Measurements from ENCODE around the gene CTIF.
"Not testable (repeated sequence)": the region's sequence is repeated elsewhere in the genome, so short reads cannot be mapped to it uniquely, and the experiment has no call there.

CTIF gene

DNA sequence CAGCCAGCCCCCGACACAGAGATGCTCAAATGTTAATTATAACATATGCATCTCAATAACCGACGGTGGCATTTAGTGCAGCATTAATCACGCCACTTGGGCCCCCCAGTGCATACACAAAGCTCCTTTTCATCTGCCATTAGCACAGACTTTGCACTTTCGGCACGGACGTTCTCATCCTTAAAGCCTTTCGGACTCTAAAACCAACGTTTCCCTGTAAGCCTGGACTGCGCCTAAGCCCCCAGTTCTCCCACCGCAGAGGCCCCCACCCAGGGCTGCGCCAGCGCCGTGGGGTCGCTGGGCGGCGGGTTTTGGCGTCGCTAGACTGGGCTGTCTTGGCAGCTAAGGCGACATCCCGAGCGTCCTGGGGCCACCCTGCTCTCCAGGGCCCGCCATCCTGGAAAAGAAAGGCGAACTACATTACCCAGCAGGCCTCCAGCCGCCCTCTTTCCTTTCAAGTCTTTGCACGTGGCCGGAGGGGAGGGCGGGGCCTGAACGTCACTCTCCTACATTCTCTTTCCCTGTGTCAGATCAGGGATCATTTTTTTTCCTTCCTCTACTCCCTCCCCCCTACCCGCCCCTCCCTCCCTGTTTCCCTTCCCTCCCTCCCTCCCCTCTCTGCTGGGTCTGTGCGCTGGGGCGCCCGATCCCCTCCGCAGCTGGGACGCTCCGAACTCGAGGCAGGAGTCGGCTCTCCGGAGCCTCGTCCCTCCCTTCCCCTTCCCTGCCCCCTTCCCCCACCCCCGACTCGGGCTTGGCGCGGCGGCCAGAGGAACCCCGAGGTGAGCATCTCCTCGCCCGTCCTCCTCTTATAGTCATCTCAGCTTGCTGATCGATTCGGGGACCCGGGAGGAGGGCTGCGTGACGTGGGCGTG, at the start of gene CTIF:
Gene CTIF, plus strand, starts transcription at position 501 of the 875 bp plus-strand sequence. CDS start 80,535 bp downstream, outside the sequence.
- DNase-seq (ENCODE audit: low read depth in 2 of 2): peak in 1 of 2 donors; percentile 37

- no peak for DNase-seq (ENCODE audit: low read depth in 2 of 2)
Measured at GRCh38 chr18:48490641-48491293, 48.1 kb upstream of the CTIF start.

DNA sequence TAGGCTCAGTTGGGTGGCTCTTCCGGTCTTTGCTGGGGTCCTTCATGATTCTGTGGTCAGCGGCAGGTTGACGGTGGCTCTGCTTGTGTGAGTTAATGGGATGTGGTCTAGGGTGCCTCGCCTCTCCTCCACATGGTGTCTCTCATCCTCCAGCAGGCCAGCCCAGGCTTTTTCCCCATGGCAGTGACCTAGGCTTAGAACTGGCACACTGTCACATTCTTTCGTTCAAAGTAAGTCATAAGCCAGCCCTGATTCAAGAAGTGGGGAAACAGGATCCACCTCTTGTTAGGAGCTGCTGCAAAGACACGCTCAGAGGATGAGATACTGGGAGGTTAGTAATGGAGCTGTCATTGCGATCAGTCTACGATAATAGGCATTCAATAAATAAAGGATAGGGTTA, 46.0 kb upstream of the CTIF start:
- no peak for DNase-seq (ENCODE audit: low read depth in 2 of 2)

DNA sequence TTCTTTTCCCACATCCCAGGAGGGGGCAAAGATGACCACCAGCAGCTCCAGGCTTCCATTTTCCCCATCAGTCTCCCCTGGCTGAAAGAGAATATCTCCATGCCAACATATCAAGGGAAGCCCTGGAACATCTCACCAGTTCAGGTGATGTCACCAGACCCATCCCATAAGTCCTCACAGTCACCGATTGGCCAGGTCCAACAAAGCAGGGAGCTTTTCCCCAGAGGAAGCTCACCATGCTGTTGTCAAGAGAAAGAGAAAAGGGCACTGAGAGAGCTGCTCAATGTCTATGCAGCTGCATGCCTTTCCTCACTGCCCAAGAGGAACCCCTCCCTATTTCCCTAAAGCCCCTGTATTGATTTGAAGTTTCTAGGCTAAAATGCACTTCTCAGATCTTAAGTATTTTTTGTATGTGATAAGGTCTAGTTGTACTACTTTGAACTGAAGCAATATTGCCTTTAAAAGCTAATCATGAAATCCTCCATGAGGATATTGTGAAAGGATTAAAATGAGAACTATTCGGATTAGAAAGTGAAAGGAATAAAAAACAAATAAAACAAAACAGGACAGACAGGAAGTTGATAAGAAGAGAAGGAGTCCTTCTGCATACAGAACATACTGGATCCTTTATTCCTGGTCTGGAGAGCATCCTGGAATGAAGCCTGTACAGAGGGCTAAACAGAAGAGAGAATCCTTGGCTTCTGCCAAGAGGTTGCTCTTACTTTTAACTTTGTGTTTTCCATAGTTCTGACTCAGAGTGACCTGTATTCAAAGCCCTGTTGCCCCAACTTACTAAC, 45.2 kb upstream of the CTIF start:
- no peak for DNase-seq (ENCODE audit: low read depth in 2 of 2)

- no peak for DNase-seq (ENCODE audit: low read depth in 2 of 2)
Measured at GRCh38 chr18:48497863-48498262, 41.0 kb upstream of the CTIF start.

- no peak for DNase-seq (ENCODE audit: low read depth in 2 of 2)
Measured at GRCh38 chr18:48500517-48500916, 38.3 kb upstream of the CTIF start.

- no peak for DNase-seq (ENCODE audit: low read depth in 2 of 2)
Measured at GRCh38 chr18:48502906-48503305, 35.9 kb upstream of the CTIF start.

GRCh38 chr18:48504819-48505218, 34.0 kb upstream of the CTIF start:
- no peak for DNase-seq (ENCODE audit: low read depth in 2 of 2)

DNA sequence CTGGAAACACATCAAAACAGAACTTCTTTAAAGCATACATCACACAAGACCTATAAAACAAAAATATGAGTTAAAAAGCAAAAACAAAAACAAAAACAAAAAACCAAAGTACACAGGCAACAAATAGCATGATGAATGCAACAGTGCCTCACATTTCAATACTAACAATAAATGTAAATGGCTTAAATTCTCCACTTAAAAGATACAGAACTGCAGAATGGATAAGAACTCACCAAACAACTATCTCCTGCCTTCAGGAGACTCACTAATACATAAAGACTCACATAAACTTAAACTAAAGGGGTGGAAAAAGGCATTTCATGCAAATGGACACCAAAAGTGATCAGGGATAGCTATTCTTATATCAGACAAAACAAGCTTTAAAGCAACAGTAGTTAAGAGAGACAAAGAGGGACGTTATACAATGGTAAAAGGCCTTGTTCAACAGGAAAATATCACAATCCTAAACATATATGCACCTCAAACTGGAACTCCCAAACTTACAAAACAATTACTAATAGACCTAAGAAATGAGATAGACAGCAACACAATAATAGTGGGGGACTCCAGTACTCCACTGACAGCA, 31.8 kb upstream of the CTIF start:
- not testable (repeated sequence) for DNase-seq (ENCODE audit: low read depth in 2 of 2)

DNA sequence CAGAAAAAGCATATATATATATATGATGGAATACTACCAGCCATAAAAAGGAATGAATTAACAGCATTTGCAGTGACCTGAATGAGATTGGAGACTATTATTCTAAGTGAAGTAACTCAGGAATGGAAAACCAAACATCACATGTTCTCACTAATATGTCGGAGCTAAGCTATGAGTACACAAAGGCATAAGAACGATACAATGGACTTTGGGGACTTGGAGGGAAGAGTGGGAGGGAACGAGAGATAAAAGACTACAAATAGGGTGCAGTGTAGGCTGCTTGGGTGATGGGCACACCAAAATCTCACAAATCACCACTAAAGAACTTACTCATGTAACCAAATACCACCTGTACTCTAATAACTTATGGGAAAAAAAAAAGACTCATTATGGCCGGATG, 26.3 kb upstream of the CTIF start:
- DNase-seq (ENCODE audit: low read depth in 2 of 2): not testable (repeated sequence)

DNA sequence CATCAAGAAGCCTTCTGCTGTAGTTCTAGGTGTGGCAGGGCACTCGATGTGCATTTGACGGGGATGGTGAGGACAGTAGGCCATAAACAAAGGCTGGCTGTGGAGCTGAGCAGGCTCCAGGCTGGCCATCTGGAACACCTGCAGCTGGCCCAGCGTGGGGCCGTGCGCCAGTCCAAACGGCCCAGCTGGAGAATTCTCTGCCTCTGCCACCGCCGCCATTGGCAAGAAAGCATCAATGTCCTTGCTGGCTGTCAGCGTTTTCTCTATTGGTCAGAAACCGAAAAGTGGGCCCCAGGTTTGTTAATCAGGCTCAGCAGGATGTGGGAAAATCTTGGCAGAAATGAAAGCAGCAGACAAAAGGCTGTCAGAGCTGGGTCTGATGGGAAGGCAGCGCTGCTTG, 24.0 kb upstream of the CTIF start:
- no peak for DNase-seq (ENCODE audit: low read depth in 2 of 2)

- DNase-seq (ENCODE audit: low read depth in 2 of 2): no peak
Measured at GRCh38 chr18:48517048-48517447, 21.8 kb upstream of the CTIF start.

GRCh38 chr18:48519431-48520100, 19.3 kb upstream of the CTIF start:
- DNase-seq (ENCODE audit: low read depth in 2 of 2): no peak

DNA sequence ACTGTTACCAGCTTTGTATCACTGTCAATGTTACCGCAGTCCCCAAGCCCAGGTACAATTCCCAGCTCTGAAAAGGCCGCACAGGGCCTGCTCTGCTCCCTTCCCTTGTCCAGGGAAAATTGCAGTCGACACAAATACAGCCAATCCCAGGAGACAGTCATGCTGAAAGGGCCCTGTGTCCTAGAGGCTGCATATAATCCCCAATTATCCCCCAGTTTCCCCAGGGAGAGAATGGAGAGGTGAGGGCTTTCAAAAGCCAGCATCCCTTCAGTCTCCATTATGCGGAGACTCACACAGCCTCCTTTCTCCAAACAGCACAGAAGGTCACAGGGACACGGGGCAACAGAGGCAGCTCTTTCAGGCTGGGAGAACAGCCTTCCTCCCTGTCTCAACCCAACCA, 17.1 kb upstream of the CTIF start:
- DNase-seq (ENCODE audit: low read depth in 2 of 2): no peak

DNA sequence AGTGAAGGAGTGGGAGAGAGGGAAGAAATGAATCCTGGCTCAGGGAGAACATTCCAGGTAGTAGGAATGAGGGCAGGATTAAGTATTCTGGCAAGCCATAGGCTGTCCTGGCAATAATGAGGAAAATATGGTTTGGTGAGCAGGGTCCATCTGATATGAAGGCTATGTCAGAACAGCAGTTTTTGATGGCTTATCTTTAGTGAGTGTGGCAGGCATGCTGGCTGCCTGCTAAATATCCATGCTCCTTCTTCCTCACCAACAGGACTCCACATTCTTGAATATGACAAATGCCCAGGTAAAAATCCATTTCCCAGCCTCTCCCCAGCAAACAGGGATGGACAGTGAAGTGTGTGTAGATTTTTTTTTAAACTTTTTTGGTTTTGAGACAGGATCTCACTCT, 13.2 kb upstream of the CTIF start:
- no peak for DNase-seq (ENCODE audit: low read depth in 2 of 2)

DNA sequence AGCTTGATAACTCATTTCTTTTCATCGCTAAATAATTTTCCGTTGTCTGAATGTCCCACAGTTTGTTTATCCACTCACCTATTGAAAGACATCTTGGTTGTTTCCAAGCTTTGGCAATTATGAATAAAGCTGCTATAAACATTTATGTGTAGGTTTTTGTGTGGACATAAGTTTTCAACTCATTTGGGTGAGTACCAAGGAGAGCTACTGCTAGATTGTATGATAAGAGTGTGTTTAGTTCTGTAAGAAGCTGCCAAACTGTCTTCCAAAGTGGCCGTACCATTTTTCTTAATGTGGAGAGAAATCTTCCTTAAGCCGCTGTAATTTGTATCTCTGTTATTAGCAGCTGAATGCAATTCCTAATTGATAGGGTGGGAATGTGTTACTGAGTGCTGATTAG, 11.4 kb upstream of the CTIF start:
- no peak for DNase-seq (ENCODE audit: low read depth in 2 of 2)

DNA sequence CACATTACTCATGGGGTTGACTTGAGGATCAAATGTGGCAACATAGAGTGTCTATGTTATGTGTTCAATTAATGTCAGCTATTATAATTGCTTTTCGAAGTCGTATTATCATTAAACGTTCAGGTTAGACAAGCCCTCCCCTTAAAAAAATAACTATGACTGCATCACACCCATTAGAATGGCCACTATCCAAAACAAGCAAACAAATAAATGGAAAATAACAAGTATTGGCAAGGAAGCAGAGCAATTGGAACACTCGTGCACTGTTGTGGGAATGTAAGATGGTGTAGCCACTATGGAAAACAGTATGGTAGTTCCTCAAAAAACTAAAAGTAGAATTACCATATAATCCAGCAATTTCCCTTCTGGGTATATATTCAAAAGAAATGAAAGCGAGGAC, 10.0 kb upstream of the CTIF start:
- DNase-seq (ENCODE audit: low read depth in 2 of 2): no peak

DNA sequence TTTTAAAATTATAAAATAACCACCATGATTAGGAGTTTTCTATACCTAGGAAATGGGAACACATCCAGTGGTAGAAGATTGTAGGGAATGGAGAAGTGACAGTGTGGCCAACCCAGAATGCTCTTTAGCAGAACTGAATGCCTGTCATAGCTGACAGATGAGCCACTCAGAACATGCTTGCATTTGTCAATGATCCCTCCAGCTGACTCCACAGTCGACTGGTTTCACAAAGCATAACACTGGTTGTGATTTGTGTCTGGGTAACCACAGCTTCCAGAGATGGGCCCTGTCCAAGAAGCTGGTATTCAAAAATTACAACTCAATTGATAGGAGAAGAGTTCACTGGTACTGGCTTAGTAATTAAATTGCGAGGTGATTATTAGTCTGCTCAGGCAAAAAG, 9.0 kb upstream of the CTIF start:
- no peak for DNase-seq (ENCODE audit: low read depth in 2 of 2)

DNA sequence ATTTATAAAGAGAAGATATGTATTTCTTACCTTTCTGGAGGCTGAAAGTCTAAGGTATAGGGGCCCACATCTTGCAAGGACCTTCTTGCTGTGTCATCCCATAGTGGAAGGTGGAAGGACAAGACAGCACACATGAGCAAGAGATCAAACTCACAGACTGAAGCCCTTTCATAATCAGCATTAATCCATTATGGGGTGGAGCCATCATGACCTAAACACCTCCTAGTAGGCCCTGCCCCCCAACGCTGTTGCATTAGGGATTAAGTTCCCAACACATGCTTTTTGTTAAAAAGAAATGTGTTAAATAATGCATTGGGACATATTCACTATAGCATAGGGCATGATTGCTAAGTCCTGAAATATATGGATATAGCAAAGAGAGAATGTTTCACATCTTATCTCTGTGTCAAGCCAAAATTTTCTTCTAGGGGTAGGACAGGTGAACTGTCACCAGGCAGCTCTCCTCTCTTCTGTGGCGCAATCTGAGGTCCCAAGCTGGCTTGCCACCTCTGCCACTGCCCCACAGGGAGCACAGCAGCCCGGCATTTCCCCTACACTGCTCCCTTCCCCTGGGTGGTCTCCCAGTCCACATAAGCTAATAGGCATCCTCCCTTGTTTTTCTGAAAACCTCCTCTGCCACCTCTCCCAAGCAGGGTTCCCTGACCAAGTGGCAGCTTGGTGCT, 8.3 kb upstream of the CTIF start:
- no peak for DNase-seq (ENCODE audit: low read depth in 2 of 2)

- DNase-seq (ENCODE audit: low read depth in 2 of 2): no peak
Measured at GRCh38 chr18:48531082-48531403, 7.8 kb upstream of the CTIF start.

DNA sequence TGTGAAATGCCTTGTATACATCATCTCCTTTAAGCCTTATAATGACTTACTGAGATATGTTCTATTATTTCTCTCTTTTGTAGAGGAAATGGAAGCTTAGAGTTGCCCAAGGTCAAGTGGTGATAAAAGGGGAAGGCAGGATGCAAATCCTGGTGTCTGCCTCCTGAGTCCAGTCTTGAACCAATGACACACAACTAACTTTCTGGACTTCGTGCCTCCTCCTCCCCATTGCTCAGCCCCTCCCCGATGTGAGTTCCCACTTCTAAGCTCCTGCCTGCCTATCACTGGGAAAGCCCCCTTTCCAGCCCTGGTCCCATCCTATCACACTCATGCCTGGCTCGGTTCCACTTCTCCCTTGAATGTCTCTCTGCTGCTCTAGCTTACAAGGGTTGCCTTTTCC, 6.9 kb upstream of the CTIF start:
- no peak for DNase-seq (ENCODE audit: low read depth in 2 of 2)

Measured in stimulated activated CD8-positive, alpha-beta memory T cell treated with anti-CD3 and anti-CD28 coated beads, Interleukin-2, amount 100 ng/mL, for 1 hour (primary cell).